HG03565 (cell line): ENCODE data around the gene KDM8.
A peak's percentile ranks its signal among the peaks of the same experiment; 100 is the strongest.
"Not testable (repeated sequence)": the region's sequence is repeated elsewhere in the genome, so short reads cannot be mapped to it uniquely, and the experiment has no call there.

Experiments used
- ATAC-seq: cut with Tn5 transposase; IDR thresholded peaks from one replicate; pipeline ENCODE4 v1.9.1; 2021; ENCODE audit warnings: mild to moderate bottlenecking, moderate library complexity; ENCODE audit not compliant: unreplicated experiment

The KDM8 gene

GRCh38 chr16:27190316-27190871, 12.9 kb upstream of the KDM8 start:
- no peak for ATAC-seq

GRCh38 chr16:27191352-27191924, 11.9 kb upstream of the KDM8 start:
- no peak for ATAC-seq

- ATAC-seq = no peak
Measured at GRCh38 chr16:27193300-27193990, 9.9 kb upstream of the KDM8 start.

GRCh38 chr16:27195076-27195741, 8.1 kb upstream of the KDM8 start:
- no peak for ATAC-seq

- no peak for ATAC-seq
Measured at GRCh38 chr16:27195941-27196595, 7.3 kb upstream of the KDM8 start.

- no peak for ATAC-seq
Measured at GRCh38 chr16:27197004-27197403, 6.3 kb upstream of the KDM8 start.

GRCh38 chr16:27198451-27199234, 4.7 kb upstream of the KDM8 start:
- no peak for ATAC-seq

GRCh38 chr16:27199235-27199586, 4.1 kb upstream of the KDM8 start:
- no peak for ATAC-seq

GRCh38 chr16:27199736-27200135, 3.6 kb upstream of the KDM8 start:
- ATAC-seq = peak; percentile 30

GRCh38 chr16:27200914-27201313, 2.4 kb upstream of the KDM8 start:
- ATAC-seq = not testable (repeated sequence)

- ATAC-seq = peak; percentile 47
Measured at GRCh38 chr16:27202923-27203506, 311 bp upstream of the KDM8 start.

- no peak for ATAC-seq
Measured at GRCh38 chr16:27204312-27204915, 1.1 kb downstream of the KDM8 start.

- ATAC-seq = no peak
Measured at GRCh38 chr16:27205423-27206065, 2.2 kb downstream of the KDM8 start.

GRCh38 chr16:27207121-27207520, 3.8 kb downstream of the KDM8 start:
- ATAC-seq = not testable (repeated sequence)

GRCh38 chr16:27208081-27208680, 4.9 kb downstream of the KDM8 start:
- no peak for ATAC-seq

- no peak for ATAC-seq
Measured at GRCh38 chr16:27208796-27209195, 5.5 kb downstream of the KDM8 start.

- ATAC-seq = no peak
Measured at GRCh38 chr16:27209591-27209990, 6.3 kb downstream of the KDM8 start.

- ATAC-seq = no peak
Measured at GRCh38 chr16:27210174-27210573, 6.8 kb downstream of the KDM8 start.

GRCh38 chr16:27211026-27211425, 7.7 kb downstream of the KDM8 start:
- ATAC-seq = no peak
